HG03354 (cell line): Measurements from ENCODE around the gene GRID2IP.

Experiments used
- ATAC-seq: cut with Tn5 transposase; IDR thresholded peaks from one replicate; pipeline ENCODE4 v1.9.1; 2021; ENCODE audit warnings: mild to moderate bottlenecking; ENCODE audit not compliant: unreplicated experiment, poor library complexity, severe bottlenecking

GRID2IP gene

DNA sequence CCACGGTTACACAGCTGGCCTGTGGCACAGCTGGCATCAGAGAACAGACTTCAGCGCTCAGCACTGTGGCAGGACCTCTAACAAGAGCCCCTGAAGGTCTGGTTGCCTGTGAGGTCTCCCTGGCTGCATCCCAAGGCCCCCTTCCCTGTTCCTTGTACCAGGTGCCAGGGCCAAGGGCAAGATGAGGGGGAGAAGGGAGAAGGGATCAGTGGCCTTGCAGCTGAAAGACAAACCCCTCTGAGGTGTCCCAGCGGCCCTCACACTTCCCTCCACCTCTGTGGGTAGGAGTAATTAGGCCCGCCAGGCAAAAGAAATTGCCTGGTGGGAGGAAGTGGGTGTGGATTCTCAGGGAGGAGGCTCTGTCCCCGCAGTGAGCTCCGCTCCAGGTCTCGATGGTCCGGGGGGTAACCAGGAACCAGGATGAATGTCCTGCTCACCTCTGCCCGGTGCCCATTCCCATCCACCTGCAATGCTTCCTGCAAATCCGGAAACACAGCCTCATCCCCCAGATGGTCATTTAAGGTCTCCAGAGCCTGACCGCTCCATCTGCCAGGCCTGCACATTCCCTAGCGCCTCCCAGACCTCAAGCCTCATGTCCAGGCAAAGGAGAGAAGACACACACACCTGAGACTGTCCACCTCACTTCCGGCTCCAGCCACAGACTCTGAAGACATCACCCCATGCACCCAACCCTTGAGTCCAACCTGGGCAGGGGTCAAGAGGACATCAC, 22.7 kb downstream of the GRID2IP start:
- ATAC-seq, result no peak

DNA sequence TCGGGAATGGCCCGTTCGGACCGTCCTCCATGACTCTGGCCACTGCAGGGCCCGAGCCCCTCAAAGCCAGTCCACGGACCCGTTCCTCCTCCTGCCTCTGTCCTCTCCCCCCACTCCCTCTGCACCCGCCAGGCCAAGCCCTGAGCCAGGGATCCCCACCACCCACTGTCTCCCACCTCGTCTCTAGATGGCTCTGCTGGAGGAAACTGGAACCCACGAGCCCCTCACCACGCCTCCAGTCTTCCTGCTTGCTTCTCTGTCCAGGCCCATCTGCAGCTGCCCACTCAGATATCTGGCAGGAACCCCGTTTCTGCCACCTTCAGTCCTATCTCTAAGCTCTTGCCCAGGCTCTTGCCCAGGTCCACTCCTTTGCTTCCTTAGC, 24.3 kb downstream of the GRID2IP start:
- no peak for ATAC-seq

DNA sequence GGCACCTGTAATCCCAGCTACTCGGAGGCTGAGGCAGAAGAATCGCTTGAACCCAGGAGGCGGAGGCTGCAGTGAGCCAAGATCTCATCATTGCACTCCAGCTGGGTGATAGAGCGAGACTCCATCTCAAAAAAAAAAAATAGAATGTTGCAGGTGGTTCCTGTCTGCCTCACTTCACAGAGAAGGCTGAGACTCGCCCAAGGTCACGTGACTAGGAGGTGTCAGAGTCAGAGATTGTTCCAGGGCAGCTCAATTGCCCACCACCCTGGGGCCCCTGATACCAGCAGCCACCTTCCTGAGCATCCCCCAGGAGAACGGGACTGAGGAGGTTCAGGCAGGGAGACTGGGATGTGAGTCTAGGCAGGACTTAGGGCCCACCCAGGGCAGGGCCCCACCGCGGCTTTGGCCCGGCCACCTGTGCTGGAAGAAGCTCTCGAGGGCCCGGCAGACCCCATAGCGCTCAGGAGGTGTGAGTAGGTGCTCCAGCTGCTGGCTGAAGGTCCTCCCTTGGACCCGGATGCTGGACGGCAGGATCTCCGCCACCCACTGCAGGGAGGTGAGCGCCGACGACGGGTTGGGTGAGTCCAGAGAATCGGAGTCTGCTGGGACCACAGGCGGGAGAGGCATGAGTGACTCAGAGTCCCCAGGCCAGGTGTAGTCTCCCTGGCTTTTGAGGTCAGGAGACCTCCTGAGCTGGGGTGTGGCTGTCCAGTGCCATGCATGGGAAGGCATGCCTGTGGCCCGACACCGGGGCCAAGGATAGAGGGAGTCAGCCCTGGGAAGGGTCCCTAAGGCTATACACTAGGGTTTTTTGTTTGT, 30.9 kb downstream of the GRID2IP start:
- ATAC-seq, result no peak

DNA sequence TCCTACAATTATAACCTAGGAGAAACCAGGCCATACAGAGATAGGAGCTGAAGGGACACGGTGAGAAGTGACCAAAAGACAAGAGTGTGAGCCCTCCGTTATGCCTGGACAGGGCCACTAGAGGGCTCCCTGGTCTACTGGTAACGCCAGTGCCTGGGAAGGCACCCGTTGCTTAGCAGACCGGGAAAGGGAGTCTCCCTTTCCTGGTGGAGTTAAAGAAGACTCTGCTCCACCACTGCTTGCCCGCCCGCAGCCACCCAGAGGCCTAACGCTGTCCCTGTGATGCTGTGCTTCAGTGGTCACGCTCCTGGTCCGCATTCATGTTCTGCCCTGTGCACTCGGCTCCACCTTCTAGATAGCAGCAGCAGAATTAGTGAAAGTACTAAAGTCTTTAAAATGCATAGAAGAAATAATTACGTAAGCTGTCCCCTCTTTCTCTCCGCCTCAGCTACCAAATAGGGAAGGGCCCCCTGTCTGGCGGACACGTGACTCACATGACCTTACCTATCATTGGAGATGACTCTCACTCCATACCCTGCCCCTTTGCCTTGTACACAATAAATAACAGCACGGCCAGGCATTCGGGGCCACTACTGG, 34.8 kb downstream of the GRID2IP start:
- no peak for ATAC-seq

DNA sequence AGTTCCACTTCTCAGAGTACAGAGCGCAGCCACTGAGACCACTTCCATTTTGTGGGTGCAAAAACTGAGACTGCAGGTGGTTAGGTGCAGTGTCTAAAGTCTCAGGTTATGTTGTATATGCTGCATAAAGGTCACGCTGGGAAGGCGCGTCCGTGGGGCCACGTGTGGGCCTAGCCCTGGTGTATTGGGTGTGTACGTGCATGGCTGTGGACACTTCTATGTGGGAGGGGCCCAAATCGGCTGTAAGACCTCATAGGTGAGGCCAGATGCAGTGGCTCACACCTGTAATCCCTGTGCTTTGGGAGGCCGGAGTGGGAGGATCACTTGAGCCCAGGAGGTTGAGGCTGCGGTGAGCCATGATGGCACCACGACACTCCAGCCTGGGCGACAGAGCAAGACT, 37.7 kb downstream of the GRID2IP start:
- ATAC-seq, result no peak

DNA sequence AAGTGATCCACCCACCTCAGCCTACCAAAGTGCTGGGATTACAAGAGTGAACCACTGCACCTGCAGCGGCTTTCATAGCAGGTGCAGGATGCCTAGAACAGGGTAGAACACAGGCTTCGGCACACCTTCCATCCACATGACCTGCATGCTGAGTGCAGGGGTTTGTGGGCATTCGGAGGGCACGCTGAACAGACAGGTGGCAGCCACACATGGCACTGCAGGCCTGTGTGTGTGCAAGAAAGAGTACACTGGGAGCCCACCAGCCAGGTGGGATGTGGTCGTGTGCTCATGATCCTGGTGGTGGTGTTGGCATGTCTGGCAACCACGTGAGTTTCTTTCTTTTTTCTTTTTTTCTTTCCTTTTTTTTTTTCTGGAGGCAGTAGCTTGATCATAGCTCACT, 38.4 kb downstream of the GRID2IP start:
- ATAC-seq, result no peak

DNA sequence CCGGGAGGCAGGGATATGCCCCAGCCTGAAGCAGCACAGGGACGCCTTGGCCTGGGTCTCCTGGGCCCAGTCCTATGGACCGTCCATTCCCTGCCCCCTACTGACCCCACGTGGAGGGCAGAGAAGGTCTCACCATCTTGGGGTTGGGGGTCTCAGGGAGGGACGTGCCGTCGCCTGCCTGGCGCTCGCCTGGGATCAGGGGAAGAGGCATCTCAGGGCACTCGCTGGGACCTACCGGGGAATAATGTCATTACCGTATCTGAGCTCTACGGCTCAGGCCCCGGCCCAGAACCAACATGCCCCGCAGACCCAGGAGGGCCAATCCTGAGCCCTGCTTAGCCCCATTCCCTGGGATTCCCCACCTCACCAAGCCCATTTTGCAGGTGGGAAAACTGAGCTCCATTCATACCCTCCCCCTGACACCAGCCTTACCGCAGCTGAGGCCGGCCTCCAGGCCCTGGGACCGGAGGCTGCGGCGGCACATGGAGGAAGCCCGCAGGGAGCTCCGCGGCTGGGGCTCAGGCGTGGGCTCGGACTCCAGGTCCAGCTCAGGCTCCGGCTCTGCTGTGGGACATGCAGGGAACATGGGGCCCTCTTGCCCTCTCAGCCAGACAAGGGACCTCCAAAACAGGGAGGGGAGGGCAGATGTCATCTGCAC, 40.7 kb downstream of the GRID2IP start:
- no peak for ATAC-seq

DNA sequence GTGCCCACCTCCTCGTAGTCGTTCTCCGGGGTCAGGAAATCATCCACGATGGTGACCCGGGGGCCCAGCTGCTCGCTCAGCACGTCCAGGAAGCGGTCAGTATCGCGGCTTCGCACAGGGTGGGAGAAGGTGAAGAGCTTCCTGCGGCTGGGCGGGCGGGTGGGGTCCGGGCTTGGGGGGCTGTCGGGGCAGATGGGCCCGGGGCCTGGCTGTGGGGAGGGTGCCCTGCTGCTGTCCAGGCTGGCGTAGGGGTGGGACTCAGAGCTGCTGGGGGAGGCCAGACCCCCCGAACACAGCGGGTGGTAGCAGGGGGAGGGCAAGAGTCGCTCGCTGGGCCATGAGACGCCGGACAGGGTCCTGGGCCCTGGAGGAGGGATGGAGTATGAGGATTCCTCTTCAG, 42.3 kb downstream of the GRID2IP start:
- no peak for ATAC-seq

DNA sequence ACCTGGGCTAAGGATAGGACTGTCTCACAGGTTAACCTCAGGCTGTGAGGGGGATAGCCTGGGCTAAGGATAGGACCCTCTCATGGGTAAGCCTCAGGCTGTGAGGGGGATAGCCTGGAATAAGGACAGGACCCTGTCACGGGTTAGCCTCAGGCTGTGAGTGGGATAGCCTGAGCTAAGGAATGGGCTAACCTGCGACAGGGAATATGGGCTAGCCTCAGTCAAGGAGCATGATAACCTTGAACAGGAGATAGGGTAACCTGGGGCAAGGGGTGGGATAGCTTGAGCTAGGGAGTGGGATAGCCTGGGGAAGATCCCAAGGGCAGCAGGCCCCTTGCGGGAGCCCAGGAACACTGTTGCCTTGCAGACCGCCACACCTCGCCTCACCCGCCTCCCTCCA, 42.7 kb downstream of the GRID2IP start:
- ATAC-seq, result no peak

DNA sequence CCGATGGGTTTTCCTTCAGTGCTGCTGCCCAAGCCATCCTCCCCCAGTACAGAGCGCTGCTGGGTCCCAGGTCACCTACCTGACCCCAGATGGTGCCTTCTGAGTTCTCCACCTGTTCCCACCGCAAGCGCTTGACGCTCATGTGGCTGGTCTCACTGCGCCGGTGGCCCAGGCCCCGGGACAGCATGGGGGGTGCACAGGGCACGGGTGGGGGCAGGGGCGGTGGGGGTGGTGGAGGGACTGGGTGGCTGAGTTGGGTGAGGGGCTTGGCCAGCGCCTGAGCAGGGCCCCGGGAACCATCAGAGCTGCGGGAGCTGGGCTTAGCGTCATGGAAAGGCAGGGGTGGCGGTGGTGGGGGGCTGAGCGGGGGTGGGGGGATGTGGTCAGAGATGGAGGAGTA, 43.4 kb downstream of the GRID2IP start:
- no peak for ATAC-seq

DNA sequence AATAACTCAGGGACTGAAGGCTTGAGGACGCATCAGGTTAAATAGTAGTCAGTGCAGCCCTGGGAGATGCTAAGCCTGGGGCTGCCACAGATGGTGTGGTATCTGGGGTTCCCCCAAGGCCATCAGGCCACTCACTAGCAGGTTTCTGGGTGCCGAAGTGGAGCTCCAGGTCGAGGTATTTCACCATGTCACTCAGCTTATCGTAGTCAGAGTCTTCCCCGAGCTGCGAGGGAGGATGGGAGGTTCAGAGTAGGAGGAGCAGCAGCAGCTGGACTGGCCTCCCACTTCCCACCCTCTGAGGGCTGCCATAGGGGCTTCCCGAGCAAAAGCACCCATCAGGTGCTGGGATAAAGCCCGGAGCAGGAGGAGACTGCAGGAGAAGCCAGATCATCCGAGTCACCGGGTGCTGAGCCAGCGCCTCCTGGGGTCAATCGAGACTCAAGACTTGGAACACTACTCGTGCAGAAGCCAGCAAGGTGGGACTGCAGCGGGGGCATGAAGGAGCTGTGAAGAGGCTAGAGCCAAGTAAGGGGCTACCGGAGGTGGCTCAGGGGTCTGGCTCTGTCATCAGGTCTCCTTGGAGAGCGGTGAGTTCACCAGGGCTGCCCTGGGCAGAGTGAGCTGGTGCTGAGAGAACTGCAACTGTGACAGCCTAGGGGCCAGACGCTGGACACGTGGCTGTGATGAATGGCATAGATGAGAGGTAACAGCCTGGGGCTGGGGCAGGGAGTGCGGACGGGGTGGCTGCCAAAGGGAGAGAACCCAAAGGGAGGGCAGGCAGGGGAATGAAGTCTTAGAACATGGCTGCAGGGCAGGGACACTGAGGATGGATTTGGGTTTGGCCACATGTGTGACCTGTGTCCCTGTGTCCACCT, 45.3 kb downstream of the GRID2IP start:
- no peak for ATAC-seq

DNA sequence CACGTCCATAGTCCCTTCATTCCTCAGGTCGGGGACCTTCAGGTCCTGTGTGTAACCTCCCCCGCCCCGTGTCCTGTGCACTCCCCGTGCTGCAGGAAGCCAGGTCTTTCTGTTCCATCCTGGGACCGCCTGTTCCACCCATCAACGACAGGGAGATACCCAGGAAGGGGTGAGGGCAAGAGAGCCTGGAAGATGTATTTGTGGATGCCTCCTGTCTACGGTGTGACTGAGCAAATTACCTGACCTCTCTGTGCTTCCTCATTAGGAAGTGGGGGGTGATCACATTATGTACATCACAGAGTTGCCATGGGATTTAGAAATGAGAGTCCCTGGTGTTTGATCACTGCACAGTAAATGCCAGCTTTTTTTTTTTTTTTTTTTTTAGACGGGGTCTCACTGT, 46.3 kb downstream of the GRID2IP start:
- no peak for ATAC-seq

DNA sequence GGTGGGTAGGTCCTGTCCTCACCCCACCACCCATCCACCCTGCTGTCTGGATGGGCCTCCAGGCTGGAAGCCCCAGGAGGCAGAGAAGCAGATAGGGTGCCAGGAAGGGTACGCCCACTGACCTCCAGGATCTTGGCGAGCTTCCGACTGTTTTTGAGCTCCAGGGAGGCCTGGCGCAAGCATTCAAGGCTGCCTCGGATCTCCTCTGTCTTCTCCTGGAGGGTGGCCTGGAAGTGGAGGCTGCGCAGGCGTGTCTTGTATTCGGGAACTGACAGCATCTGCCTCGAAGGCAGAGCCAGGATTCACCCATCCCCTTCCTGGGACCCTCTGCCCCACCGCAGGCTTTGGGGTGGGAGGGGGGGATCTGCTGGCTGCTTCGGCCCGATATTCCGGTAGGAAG, 48.4 kb downstream of the GRID2IP start:
- no peak for ATAC-seq

DNA sequence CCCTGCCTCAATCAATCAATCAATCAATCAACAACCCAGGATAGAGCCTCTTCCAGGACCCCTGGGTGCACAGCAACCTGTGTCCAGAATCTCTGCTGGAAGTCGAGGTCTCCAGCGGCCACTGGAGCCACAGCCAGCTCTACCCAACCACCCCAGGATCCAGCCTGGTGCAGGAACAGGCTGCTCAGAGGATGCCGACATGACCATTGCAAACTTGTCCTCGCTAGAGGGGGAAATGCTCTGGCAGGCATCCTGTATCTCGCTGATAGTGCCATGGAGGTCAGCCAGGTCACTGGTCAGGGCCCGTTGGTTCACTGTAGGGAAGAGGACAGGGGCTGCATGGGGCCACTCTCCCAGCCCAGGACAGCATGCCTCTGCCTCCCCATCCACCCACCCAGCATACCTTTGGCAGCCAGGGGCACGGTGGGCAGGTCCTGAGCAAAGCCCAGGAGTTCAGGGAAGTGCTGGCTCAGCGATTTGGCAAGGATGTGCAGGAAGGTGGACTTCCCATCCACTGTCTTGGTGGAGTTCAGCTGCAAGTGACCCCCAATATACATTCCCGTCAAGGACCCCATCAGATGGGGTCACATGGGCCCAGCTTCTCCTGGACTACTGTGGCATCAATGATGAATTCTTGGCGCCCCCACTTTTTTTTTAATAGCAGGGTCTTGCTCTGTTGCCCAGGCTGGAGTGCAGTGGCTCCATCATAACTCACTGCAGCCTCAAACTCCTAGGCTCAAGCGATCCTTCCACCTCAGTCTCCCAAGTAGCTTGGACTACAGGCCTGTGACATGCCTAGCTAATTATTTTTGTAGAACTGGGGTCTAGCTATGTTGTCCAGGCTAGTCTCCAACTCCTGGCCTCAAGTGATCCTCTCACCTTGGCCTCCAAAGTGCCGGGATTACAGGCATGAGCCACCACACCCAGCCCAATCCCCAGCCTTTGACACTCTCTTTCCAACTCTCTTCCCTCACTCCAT, 49.4 kb downstream of the GRID2IP start:
- no peak for ATAC-seq

DNA sequence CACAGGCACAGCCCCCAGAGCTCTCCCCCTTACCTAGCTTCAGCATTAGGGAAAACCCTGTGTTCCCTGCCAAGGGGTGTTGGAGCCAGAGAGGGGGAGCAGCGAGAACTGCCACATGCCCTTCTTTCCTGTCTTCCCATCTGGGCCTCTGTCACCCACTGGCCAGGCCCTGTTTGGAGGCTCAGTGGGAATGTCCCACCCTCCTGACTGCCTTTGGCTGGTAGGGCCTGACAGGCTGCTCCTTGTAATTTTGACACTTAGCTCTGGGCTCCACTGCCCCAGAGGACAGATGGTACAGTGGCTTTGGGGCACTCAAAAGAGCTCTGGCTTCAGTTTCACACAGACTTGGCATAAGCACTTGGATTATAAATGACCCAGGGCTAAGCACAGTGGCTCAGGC, 50.6 kb downstream of the GRID2IP start:
- ATAC-seq, result no peak

DNA sequence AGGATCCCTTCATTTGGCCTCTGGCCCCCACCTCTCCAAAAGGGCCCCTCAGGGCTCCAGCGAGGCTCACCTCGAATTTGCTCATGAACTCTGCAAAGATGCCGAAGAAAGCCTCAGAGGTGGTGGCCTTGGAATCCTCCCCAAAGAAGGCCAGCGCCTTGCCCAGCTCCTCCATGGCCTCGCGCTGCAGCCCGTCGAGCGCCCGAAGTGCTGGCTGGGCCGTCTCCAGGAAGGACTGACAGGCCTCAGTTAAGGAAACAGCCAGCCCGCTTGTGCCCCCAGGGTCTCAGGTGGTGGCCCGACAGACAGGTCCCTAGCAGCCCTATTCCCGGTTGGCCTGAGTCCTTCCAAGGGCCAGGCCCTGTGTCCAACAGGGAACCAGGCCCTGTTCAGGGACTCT, 53.3 kb downstream of the GRID2IP start:
- no peak for ATAC-seq

DNA sequence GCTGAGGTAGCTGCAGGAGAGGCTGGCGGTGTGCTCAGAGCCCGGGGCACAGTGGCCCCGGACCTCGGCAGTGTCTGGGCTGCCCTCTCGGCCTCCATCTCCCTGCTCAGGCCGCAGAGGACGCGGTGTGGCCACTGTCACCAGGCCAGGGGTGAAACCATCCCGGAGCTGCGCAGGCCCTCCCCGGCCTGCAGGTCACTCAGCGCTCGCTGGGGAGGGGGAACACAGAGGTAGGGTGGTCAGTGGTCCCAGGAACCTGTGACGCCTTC, 53.7 kb downstream of the GRID2IP start:
- no peak for ATAC-seq

DNA sequence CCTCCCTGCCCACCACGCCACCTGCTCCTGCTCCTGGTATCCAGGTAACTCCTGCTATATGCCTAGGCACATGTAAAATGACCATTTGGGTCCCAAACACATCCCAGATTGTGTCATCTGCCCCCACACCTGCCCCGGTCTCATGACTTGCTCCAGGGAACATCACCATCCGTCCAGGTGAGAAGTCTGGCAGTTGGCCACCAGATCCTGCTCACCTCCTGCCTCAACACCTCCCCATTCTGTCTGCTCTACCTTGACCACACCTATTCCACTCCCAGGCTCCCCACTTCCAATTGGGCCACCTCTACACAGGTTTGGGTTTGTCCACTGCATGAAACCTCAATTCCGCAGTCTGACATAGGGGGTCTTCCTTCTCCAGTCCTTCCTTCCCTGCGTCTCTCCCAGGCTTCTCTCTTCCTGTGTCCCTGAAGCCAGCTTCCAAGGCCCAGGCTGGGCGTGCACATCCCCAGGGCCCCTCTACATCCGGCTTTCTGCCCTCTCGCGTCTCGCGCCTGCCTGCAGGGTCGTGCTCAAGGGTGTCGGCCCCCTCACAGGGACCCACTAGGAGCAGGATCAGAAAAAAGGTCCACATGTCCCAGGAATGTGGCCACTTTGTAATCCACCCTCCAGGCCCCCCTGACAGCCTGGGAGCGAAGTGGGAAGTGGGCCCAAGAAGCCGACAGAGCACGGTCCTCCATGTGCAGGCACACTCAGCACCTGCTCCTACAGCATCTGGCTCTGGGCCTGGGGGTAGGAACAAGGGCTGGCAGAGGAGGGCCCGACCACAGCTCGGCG, 54.2 kb downstream of the GRID2IP start:
- ATAC-seq, result no peak
